ENCODE measurements around the gene PDE1A. TPM values are rescaled to one million over a fixed set of nuclear protein-coding genes. Genes with fewer than 3 reads are reported as not detected.

The PDE1A gene
- total and polyA plus RNA-seq, 2 of the 13 experiments (the other 11 are each of a cell fraction or from before 2014, with no cell fraction given): not detected

DNA sequence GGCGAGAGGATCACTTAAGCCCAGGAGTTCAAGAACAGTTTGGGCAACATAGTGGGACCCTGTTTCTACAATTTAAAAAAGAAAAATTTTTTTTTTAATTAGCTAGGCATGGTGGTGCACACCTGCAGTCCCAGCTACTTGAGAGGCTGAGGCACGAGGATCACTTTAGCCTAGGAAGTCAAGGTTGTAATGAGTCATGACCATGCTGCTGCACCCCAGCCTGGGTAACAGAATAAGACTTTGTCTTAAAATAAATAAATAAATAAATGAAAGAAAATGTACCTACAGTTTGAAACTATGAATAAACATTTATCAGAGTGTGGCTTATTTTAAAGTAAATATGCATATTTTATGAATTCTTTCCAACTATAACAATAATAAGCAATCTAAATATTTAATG, 16.7 kb downstream of the PDE1A start:
- Histone ChIP-seq H3K4me1 (ENCODE audit: insufficient read depth, low read length) (no peaks in the 10 kb centered on the region), H3K27ac (ENCODE audit: extremely low read length, insufficient read depth, low read length) (no peak overlapping the region), H2AFZ (ENCODE audit: low read length) (no peak overlapping the region), H4K20me1 (ENCODE audit: insufficient read depth, low read length) (no peaks in the 10 kb centered on the region), H3K27me3 (ENCODE audit: control insufficient read depth in 1 of 2, insufficient read depth in 2 of 2, low read length in 2 of 2) (no peaks in the 10 kb centered on the region), H3K9ac (ENCODE audit: insufficient read depth, low read depth, low read length) (no peak overlapping the region), H3K9me3 (ENCODE audit: low read length) (no peaks in the 10 kb centered on the region), H3K4me3 (replicated peaks in 1 of 3; ENCODE audit: insufficient read depth in 1 of 3, low read depth in 2 of 3, low read length in 3 of 3) (no peak overlapping the region), H3K79me2 (ENCODE audit: insufficient read depth, low read length) (no peaks in the 10 kb centered on the region), H3K4me2 (ENCODE audit: low read depth, low read length) (no peak overlapping the region), H3K36me3 (replicated peaks in 1 of 2; ENCODE audit: control insufficient read depth in 1 of 2, insufficient read depth in 2 of 2, low read length in 2 of 2) (no peaks in the 10 kb centered on the region)
- in situ Hi-C loops (cut with HindIII; ENCODE audit: extremely low pct_ligation_motif_present, low pct_unique_long_range_greater_than_20kb): no loop called here
- TF ChIP-seq PHF8 (CRISPR knock-in tag; IDR thresholded peaks at IDR 0.05) (no peak), ZNF788 (CRISPR knock-in tag; IDR thresholded peaks at IDR 0.05; ENCODE audit: borderline replicate concordance) (no peak), ZNF263 (CRISPR knock-in tag; IDR thresholded peaks at IDR 0.05) (no peak), ZNF558 (CRISPR knock-in tag; IDR thresholded peaks at IDR 0.05; ENCODE audit: borderline replicate concordance) (no peak), JARID2 (CRISPR knock-in tag; IDR thresholded peaks at IDR 0.05; ENCODE audit: insufficient replicate concordance) (no peak), SP4 (CRISPR knock-in tag; IDR thresholded peaks at IDR 0.05) (no peak)
- TF ChIP-seq, protein P1, sequence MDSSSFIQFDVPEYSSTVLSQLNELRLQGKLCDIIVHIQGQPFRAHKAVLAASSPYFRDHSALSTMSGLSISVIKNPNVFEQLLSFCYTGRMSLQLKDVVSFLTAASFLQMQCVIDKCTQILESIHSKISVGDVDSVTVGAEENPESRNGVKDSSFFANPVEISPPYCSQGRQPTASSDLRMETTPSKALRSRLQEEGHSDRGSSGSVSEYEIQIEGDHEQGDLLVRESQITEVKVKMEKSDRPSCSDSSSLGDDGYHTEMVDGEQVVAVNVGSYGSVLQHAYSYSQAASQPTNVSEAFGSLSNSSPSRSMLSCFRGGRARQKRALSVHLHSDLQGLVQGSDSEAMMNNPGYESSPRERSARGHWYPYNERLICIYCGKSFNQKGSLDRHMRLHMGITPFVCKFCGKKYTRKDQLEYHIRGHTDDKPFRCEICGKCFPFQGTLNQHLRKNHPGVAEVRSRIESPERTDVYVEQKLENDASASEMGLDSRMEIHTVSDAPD (CRISPR knock-in tag; IDR thresholded peaks at IDR 0.05): no peak
- ChIA-PET CTCF (ENCODE audit: low intra/inter-chr PET ratio, low total read pairs) (no interaction called here), POLR2A (no interaction called here)
- no peak for DNase-seq (ENCODE audit: low spot score)
- FAIRE-seq: no peak
- 7% methylated on average over 2 of the region's 2 CpGs for WGBS (ENCODE audit: low lambda C conversion rate)
- BruUV-seq (replicated peaks): no TSS peak
- intact Hi-C loops (cut with micrococcal nuclease; ENCODE audit: unreplicated experiment): no loop called here
- ATAC-seq: no peak

DNA sequence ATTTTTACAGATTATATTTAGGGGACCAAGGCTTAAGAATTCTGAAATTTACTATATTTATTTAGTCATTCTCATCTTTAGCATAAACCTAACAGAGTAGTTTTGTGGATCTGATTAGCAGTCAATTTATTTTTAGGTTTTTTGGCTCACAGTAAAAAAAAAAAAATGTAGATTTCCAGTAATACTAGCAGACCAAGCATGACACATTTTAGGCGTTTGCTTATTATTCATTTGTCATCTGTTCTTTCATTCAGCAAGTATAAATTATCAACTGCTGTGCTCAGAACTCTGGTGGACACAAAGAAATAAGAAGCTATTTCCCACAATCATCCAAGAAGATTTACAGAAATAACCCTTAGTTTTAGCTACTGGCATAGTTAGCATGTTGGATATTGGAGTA, 20.6 kb downstream of the PDE1A start:
- H3K4me2 ChIP-seq (ENCODE audit: low read depth, low read length): no peak overlapping the region
- no peaks in the 10 kb centered on the region for H3K27me3 ChIP-seq (ENCODE audit: control insufficient read depth in 1 of 2, insufficient read depth in 2 of 2, low read length in 2 of 2)
- H3K36me3 ChIP-seq (replicated peaks in 1 of 2; ENCODE audit: control insufficient read depth in 1 of 2, insufficient read depth in 2 of 2, low read length in 2 of 2): no peaks in the 10 kb centered on the region
- POLR2A ChIA-PET: no interaction called here
- no peak for FAIRE-seq
- 0% methylated on average over 1 of the region's 1 CpG for WGBS (ENCODE audit: low lambda C conversion rate)
- H3K27ac ChIP-seq (ENCODE audit: extremely low read length, insufficient read depth, low read length): no peak overlapping the region
- CTCF ChIA-PET (ENCODE audit: low intra/inter-chr PET ratio, low total read pairs): no interaction called here
- no peak overlapping the region for H3K9ac ChIP-seq (ENCODE audit: insufficient read depth, low read depth, low read length)
- no peaks in the 10 kb centered on the region for H3K4me1 ChIP-seq (ENCODE audit: insufficient read depth, low read length)
- BruUV-seq (replicated peaks): no TSS peak
- in situ Hi-C loops (cut with HindIII; ENCODE audit: extremely low pct_ligation_motif_present, low pct_unique_long_range_greater_than_20kb) (no loop called here), intact Hi-C loops (cut with micrococcal nuclease; ENCODE audit: unreplicated experiment) (no loop called here)
- no peaks in the 10 kb centered on the region for H4K20me1 ChIP-seq (ENCODE audit: insufficient read depth, low read length)
- H2AFZ ChIP-seq (ENCODE audit: low read length): no peak overlapping the region
- no peak overlapping the region for H3K4me3 ChIP-seq (replicated peaks in 1 of 3; ENCODE audit: insufficient read depth in 1 of 3, low read depth in 2 of 3, low read length in 3 of 3)
- no peak for DNase-seq (ENCODE audit: low spot score)
- H3K9me3 ChIP-seq (ENCODE audit: low read length): no peaks in the 10 kb centered on the region
- H3K79me2 ChIP-seq (ENCODE audit: insufficient read depth, low read length): no peaks in the 10 kb centered on the region
- ATAC-seq: no peak
- no peak for TF ChIP-seq ZNF124 (CRISPR knock-in tag; IDR thresholded peaks at IDR 0.05)
- no peak for TF ChIP-seq PHF8 (CRISPR knock-in tag; IDR thresholded peaks at IDR 0.05)
- no peak for TF ChIP-seq ATF7-NPFF (CRISPR knock-in tag; IDR thresholded peaks at IDR 0.05; ENCODE audit: low read depth)
- TF ChIP-seq POGZ (CRISPR knock-in tag; IDR thresholded peaks at IDR 0.05): no peak
- TF ChIP-seq JDP2 (CRISPR knock-in tag; IDR thresholded peaks at IDR 0.05; ENCODE audit: borderline replicate concordance): no peak
- no peak for TF ChIP-seq KMT2B (CRISPR knock-in tag; IDR thresholded peaks at IDR 0.05)
- TF ChIP-seq MAZ (IDR thresholded peaks at IDR 0.05; ENCODE audit: borderline replicate concordance, low read depth, low read length): no peak
- TF ChIP-seq MAZ (CRISPR knock-in tag; IDR thresholded peaks at IDR 0.05; ENCODE audit: low read depth): no peak
- TF ChIP-seq, protein P2, sequence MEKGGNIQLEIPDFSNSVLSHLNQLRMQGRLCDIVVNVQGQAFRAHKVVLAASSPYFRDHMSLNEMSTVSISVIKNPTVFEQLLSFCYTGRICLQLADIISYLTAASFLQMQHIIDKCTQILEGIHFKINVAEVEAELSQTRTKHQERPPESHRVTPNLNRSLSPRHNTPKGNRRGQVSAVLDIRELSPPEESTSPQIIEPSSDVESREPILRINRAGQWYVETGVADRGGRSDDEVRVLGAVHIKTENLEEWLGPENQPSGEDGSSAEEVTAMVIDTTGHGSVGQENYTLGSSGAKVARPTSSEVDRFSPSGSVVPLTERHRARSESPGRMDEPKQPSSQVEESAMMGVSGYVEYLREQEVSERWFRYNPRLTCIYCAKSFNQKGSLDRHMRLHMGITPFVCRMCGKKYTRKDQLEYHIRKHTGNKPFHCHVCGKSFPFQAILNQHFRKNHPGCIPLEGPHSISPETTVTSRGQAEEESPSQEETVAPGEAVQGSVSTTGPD (CRISPR knock-in tag; IDR thresholded peaks at IDR 0.05): no peak
- TF ChIP-seq, protein P1 (CRISPR knock-in tag; IDR thresholded peaks at IDR 0.05): no peak
- TF ChIP-seq MXI1 (IDR thresholded peaks at IDR 0.05; ENCODE audit: borderline replicate concordance, low read depth, low read length): no peak
- no peak for TF ChIP-seq SSRP1 (CRISPR knock-in tag; IDR thresholded peaks at IDR 0.05)

All from HepG2 (cell line).